NCI-H2196 treated with DMSO at 0.1 percent for 48 hours (cell line): ENCODE data around the gene SATB1.
"Not testable (repeated sequence)": the region's sequence is repeated elsewhere in the genome, so short reads cannot be mapped to it uniquely, and the experiment has no call there.

Source experiments
- DNase-seq: peaks from one replicate; lab custom pipeline; 2025; ENCODE audit not compliant: unreplicated experiment; lab: John Stamatoyannopoulos, UW

The SATB1 gene

DNA sequence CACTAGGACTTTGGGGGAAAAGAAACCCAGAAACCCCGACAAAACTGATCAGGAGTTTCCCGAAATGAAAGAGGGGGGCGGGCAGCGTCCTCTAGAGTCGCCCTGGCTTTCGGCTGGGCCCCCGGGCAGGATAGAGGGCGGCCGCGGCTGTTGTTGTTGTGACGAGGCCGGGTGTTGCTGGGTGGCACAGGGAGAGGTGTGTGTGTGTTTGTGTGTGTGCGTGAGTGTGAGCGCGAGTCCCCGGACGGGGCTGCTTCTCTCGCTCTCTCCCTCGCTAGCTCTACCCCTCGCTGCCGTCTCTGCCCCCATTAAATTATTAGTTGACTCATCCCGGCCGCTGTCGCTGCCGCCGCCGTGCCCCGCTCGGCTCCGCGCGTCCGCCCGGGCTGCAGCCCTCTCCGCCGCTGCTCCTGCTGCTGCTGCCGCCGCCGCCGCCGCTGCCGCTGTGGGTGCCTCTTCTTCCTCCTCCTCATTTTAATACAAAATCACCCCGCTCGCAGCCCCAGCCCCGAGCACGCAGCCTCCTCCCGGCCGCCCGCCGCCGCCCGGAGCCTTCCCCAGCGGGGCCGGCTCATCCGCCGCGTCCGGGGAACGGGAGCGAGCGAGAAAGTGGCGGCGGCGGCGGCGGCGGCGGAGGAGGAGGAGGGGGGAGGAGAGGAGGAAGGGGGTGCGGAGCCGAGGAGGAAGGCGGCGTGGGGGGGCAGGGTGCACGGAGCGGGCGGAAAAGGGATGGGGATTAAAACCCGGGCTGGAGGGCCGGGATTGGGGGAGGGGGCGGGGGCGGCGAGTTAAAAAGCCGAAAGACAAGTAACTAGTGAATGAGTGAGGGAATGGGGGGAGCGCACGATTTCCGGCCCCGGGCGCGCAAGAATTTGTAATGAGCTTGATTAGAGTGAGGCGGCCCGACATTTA lies at the start of gene SATB1:
Gene SATB1, minus strand, starts transcription at position 611 of the 912 bp plus-strand sequence. CDS start 4,372 bp downstream, outside the sequence.
- no peak for DNase-seq

DNA sequence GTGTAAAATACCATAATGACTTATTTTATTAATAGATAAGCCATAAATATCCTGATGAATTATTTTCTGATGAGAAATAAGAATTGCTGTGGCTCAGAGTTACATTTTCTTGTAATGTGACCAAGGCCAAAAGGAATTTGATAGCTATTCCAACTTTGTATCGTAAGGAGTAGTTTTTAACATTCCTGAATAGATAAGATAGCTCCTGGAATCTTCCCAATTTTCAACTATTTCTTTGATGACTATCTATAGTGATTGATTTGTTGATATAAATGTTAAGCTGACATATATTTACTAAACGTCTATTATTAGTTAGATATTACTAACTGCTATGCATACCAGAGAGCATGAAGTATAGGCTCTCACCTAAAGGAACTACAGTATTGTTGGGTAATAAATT lies 49.1 kb upstream of the SATB1 start:
- no peak for DNase-seq

DNA sequence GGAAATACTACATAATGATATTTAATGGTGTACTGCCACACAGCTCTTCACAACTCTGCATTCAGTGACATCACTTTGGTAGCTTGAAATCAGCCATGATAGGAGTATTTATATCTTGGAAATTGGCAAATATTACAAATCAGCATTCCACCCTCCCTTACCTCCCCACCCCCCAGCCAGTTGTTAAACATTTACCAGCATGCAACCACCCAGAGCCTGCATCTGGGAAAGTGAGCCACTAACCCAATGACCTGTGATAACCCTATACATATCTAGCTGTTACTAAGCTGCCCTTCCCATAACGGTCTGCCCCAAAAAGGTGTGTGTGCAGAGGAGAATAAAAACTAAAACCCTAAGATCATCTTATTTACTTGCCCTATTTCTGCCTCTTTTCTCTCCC lies 44.6 kb upstream of the SATB1 start:
- DNase-seq, result no peak

DNA sequence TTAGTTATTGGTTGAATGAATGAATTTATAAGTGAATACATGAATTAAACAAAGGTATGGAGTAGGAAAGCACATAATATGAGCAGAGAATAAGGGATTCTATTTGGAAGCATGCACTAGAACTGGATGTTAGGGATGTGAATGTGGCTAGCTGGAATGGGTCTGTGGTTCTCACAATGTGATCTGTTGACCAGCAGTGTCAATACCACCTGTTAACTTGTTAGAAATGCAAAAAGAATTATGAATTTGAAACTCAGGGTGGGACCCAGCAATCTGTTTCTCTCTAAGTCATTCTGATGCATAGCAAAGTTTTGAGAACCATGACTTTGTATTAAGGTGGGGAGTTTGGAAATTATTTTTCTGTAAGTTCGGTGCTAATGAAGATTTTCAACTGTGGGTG lies 41.0 kb upstream of the SATB1 start:
- no peak for DNase-seq

DNA sequence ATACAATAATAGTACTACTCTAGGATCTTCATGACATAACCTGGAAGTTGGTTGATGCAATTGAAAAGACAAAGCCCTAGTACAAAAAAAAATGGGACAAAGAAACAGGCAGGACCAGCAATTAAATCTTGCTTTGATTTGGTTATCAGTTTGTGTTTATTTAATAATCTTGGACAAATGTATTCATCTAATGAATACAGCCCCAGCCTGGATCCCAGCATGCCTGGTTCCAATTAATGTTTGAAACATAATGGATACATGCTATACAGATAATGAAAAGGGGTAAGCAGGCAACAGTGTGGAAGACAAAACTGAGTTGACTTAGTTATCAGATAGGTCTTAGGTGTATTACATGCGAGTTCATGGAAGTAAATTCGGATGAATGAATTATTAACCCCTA lies 29.6 kb upstream of the SATB1 start:
- no peak for DNase-seq

DNA sequence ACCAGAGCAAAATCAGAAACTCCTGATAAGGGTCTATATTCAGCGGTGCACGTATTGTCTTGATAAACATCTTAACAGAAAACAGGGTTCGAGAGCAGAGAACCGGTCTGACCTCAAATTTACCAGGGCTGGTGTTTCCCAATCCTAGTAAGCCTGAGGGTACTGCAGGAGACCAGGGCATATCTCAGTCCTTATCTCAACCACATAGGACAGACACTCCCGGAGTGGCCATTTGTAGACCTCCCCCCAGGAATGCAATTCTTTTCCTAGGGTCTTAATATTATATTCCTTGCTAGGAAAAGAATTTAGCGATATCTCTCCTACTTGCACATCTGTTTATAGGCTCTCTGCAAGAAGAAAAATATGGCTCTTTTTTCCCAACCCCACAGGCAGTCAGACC lies 24.5 kb upstream of the SATB1 start:
- not testable (repeated sequence) for DNase-seq

DNA sequence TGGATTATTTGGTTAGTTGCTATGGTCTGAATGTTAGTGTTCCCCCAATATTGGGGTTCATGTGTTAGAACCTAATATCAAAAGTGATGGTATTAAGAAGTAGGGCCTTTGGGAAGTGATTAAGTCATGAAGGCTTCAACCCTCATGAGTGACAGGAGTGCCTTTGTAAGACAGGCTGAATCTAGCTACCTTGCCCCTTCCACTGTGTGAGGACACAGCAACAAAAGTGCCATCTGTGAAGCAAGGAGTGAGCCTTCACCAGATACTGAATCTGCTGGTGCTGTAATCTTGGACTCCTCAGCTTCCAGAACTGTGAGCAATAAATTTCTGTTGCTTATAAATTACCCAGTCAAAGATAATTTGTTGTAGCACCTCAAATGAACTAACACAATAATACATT lies 22.6 kb upstream of the SATB1 start:
- DNase-seq, result no peak

DNA sequence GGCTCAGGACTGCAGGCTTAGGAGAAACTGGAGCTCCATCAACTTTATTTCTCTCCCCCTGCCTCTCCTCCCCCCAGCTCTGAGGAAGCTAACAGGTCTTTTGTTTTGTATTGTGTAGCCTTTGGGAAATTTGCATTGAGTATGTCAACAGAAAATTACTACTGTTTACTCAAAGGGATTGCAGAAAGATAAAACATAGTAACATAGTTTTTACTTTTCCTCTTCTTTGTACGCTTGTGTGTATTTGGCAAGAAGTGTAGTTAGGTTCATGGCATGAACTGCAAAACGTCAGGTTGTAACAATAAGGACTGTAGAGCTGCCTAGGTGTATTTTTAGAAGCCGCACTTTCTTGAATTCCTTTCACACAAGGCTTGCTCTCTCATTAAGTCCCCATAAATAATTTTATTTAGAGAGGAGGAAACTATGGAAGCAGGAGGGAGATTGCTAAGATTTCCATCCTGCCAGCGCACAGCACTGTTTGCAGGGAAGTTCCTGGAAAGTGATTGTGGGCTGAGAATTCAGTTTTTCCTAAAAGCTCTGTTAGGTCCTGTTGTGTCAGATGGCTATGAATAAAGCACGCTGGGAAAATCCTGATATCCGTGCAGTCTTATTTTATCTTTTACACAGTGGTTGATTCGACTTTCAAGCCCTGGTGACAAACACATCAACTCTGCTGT lies 21.1 kb upstream of the SATB1 start:
- no peak for DNase-seq

DNA sequence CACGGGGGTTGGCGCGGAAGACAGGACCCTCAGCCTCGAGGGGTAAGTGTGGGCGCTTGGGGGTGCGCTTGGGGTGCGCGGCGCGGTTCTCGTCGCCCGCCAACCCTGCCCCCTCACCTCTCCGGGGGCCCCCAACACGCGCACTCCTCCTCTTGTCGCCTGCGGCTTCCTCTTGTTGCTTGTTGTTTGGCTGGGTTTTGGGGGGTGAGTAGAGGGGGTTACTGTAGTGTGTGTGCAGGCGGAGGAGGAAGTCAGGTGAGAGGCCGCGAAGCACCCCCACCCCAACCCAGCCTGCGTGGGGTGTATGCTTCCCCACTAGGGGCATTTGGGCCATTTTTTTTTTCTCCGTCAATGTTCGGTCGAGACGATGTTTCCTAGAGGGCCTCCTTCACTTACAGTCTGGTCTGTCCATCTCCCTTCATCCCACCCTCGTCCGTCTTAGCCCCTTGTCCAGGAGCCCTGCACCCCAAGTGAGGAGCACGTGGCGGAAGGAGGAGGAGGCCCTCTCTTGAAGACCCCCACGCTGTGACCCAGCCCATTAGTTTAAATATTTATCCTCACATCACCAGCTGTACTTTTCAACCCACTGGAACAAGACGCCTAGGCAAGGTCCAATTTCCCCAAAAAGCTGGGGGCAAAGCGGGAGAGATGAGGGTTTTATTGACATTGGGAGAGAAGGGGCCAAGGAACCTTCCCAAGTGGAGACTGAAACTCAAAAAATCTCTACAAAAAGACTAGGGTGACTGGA lies 20.4 kb upstream of the SATB1 start:
- no peak for DNase-seq

DNA sequence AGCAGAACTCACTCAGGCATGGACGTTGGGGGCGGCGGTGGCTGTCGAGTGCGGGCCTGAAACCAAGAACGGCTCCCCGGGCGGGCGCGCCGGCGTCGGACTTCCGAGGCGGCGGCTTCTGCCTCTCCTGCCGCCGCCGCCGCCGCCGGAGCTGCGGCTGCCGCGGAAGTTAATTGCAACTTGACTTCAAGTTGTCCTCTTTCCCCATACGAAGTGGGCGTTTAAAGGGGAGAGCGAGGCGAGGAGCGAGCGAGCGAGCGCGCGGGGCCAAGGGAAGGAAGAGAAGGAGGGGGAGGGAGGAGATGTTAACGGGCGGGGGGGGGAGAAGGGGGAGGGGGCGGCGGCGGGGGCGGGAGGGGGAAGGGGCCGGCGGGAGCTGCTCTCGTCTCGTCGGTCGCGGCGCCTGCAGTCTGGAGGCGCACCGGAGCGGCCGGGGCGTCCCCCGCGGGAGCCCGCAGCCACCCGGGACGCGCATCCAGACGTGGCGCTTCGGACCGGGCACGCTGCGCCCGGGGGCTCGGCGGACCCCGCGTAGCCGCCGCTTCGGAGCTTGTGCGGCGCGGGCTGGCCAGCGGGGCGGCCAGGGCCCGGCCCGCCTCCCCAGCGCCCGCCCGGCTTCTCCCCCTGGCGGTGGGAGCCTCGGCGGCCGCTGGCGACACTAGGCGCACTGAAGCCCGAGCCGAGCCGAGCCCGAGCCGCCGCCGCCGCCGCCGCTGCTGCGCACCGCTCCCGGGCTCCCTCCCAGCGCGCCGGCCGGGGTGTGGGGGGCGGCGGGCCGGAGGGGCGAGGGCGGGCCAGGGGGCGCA lies 19.7 kb upstream of the SATB1 start:
- DNase-seq, result no peak

DNA sequence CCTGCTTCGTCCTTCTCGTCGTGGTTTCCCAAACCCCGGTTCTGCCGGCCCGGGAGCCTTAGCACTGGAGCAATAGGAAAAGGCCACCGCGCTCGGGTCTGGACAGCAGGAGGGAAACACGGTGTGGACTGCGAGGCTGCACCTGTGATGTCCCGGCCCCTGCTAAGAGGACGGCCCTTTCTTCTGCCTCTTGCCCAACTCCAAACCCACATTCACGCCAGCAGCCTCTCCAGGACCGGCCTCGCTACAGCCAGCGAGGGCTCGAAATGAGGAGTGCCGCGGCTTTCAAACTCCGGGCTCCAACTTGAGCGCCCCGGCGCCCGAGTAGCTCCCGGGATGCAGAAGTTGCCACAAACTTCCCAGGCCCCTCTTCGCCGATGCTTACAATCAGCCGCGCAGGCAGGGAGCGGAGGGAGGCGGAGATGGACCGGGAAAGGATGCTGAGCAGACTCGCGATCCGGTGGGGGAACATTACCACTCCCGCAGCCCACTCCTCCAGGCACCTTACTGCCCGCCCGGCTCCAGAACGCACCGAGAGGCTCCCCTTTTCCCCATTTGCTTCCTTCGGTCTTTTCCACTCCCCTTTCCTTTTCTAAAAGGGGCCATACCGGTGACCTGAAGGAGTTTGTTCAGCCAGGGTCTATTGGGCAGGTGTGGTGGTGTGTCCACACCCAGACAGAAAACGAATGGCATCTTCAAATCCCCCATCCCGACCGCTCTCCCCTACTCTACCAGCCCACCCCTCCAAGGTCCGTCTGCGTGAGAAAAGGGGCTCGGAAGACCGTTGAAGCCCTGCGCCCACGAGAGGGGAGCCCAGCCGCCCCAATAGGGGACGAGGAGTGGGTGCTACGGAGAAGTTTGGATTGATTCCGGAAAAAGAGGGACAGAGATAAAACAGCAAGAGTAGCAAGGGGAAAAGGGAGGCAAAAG lies 18.8 kb upstream of the SATB1 start:
- DNase-seq, result no peak

DNA sequence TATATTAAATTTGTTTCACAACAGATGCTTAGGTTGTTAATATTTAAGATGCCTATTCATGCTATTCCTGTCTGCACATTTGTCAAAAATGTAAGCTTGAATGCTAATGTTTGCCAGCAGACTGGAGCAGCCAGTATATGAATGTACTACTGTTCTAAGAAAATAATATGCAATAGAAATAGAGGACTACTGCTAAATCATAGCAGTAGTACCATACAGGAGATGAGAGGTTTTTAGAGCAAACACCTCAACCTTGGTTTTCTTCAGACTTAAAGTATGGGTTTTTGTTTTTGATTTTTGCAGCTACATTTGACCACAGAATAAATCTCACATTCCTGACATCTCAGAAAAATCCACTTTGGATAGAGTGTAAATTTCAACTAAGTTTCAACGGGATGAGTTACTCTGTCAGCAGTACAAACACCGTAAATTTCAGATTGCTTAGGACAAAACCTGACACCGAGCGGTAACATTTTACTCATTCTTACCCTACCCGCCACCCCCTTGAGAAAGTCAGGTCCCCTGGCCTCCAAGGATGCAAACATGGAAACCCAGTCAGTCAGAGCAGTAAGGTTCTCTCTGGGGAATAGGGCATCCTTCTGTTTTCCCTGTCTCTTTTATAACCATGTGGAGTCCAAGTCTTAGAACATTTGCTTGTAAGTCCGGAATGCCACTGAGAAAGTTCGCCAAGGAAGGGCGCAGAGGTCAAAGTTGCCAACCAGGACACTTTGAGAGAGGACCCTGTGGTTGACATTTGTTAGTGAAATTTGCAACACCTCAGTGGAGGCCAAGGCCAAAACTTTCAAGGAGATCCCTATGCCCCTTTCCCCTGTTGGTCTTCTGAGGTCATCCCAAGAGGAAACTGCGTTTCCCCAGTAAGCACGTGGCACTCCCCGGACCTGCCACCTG lies 17.9 kb upstream of the SATB1 start:
- no peak for DNase-seq

DNA sequence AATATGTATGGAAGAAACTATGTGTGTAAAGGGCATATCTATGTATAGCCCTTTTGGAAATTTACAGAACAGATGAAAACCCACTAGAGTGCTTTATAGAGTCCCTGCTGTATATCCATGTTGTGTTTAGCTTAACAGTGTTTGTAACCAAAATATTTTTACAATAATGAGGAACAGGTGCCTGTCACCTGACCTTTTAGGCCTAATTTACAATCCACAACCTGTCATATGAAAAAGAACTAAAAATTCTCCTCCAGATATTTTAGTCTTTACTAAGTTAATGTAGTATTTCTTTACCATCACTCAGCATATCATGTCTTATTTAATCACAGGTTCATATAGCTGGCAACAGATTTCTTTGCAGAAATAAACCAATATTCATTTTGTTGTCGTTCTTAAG lies 16.4 kb upstream of the SATB1 start:
- no peak for DNase-seq

DNA sequence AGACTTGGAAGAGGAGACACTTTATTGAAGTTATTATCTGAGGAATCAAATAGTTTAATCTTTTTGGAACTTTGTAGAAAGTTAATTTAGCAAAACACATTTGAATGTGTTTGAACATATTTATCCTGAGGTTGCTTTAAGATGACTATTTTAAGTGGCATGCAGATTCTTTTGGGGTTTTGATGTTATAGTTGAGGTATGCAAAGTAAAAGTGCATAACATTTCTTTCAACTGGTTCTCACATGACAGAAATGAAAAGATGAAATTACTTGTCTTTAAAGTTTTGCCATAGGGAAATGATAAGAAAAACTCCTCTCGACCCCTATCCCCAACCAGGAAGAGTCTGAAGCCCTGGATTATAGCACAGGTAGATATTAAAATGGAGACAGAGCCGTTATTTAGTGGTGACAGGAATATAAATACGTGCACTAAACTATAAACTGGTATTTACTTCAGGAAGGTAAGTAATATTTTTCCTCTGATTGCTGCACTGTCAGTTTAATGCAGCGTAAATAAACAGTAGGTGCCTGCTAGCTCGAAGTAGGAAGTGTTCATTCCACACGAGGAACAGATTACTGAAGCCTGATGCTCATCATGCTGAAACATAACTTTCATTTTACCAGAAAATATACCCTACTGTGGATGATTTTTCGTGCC lies 15.1 kb upstream of the SATB1 start:
- DNase-seq, result no peak

DNA sequence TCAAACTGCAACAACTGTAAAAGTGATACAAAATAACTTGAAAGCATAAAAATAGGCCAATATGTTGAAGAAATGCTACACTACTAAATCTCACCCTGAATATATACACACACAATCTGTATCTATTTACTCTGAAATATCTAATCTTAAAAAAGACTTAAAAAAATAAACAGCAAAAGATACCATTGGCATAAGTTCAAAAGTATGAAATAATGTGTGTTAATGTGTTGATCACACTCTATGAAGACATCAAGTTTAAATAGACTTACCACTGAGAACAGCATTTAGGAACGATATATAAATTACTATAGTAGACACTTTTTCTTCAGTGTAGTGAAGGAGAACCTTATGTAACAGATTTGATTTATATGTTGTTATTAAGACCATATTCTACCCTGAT lies 14.1 kb upstream of the SATB1 start:
- no peak for DNase-seq

DNA sequence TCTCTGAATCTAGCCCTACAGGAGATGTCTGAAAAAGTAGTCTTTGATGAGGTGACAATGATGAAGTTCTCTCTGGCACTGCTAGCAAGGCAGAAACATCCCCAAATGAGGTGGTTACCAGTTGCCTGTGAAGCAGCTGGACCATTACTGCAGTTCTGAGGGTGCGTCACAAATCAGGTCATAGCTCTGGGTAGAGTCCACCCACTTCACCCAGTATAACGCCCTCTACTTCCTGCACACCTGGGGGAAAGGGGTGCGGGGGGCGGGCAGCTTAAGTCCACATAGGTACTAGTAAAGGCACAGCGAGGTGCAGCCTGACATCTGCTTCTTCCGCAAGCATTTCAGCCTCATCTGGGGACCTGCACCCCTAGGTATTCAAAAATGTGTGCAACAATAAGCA lies 13.4 kb upstream of the SATB1 start:
- DNase-seq, result no peak

DNA sequence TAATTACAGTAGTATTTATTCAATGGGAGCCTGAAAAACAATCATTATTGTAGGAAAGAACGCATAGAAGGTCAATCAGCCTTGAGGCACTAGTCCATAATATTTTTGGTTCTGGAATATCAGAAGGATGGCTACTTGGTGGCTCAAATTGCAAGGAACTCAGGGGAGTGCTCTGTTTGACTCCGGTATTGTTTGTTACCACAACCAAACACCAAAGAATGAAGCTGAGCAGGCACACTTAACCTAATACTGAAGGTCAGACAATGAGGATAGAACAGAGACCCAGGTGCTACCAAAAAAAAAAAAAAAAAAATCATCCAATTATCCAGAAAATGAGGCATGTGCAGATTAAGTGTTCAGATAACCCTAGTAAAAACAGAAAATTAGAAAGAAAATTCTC lies 11.1 kb upstream of the SATB1 start:
- no peak for DNase-seq

DNA sequence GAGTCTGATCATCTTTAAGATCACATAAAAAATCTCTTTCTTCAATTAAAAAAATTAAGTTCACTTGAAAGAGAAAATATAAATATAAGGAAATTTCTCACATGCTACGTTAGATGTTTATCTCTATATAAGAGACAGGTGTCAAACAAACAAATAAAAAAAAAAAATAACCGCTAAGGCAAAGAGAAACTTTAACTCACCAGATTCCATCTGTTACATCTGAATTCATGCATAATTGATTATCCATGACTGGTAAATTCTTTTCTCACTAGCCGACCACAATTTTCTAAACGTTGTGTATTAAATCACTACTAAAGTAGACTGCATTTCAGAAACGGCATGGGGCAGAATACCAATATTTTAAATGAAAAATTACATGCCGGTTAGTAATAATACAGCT lies 9.6 kb upstream of the SATB1 start:
- DNase-seq, result no peak
